BE2C (cell line): ENCODE results near the gene CREB5.
A peak's percentile ranks its signal among the peaks of the same experiment; 100 is the strongest.

Experiments used
- DNase-seq: peaks from one replicate; pipeline ENCODE4 v3.0.0-alpha.2; 2020
- H3K27me3 ChIP-seq: fragments of 250-450 bp; sonication (Bioruptor Pico); 2 replicates; pipeline ENCODE4 v1.5.1; 2020; ENCODE audit warnings: mild to moderate bottlenecking
- H3K36me3 ChIP-seq: fragments of 250-450 bp; sonication (Bioruptor Pico); 2 replicates; pipeline ENCODE4 v1.5.1; 2020; ENCODE audit warnings: mild to moderate bottlenecking
- H3K4me1 ChIP-seq: fragments of 250-450 bp; sonication (Bioruptor Pico); 2 replicates; pipeline ENCODE4 v1.5.1; 2020
- H3K4me3 ChIP-seq: 2 replicates; pipeline ENCODE4 v1.5.1; 2011; ENCODE audit warnings: low read depth, low read length
- H3K9me3 ChIP-seq: fragments of 250-450 bp; sonication (Bioruptor Pico); 2 replicates; pipeline ENCODE4 v1.5.1; 2020
- TF ChIP-seq, protein P1 (sequence below): IDR thresholded peaks from 2 replicates; pipeline ENCODE4 v1.5.1; 2012; ENCODE audit warnings: mild to moderate bottlenecking, low read depth, low read length

Gene CREB5

DNA sequence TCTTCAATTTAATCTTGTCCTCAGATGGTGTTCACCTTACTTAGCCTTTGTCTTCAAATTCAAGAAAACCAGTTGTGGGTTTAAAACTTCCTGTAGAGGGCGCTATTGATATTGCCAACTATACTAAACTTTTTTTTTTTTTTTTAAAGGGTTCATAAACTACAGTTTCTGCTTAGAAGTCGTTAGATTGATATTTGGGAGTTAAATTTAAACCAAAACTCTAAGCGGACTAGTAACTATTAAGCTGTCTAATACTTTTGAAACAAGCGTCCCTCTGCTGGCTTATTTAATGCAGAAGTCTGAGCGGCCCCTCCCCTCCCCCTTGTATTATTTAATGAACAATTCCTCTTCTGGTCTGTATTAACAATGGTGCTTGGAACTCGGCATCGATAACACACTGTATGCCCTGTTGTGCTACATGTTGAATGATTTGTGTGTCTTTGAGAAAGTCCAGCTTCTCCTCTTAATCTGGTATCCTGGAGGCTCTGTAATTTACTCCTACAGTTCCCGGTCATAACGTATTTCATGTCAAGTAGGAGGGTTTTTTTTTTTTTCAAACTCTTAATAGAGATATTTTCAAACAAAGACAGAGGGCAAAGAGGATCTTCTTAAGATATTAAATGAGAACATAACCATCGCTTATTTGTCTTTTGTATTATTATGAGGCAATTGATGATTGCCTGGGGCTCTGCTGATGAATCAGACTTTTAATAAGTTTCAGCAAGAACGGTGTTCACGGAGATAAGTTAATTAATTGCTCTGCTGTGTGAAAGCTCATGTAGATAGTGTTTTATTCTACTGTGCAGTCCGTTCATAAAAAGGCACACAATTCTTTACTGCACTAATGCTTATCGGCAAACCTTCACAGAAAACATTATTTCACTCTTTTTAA lies 22.6 kb upstream of the CREB5 start:
- peak; percentile 19 for DNase-seq
- no peaks in the 10 kb centered on the region; the same call in 1 of the 2 replicates for H3K4me1 ChIP-seq
- TF ChIP-seq, protein P1, sequence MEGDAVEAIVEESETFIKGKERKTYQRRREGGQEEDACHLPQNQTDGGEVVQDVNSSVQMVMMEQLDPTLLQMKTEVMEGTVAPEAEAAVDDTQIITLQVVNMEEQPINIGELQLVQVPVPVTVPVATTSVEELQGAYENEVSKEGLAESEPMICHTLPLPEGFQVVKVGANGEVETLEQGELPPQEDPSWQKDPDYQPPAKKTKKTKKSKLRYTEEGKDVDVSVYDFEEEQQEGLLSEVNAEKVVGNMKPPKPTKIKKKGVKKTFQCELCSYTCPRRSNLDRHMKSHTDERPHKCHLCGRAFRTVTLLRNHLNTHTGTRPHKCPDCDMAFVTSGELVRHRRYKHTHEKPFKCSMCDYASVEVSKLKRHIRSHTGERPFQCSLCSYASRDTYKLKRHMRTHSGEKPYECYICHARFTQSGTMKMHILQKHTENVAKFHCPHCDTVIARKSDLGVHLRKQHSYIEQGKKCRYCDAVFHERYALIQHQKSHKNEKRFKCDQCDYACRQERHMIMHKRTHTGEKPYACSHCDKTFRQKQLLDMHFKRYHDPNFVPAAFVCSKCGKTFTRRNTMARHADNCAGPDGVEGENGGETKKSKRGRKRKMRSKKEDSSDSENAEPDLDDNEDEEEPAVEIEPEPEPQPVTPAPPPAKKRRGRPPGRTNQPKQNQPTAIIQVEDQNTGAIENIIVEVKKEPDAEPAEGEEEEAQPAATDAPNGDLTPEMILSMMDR: peak; percentile 76
- H3K4me3 ChIP-seq: peak overlapping the region; percentile 56
- no peaks in the 10 kb centered on the region for H3K36me3 ChIP-seq
- no peaks in the 10 kb centered on the region for H3K9me3 ChIP-seq
- peaks cover 3% of the 10 kb centered on the region; the same call in 1 of the 2 replicates for H3K27me3 ChIP-seq

GRCh38 chr7:28390426-28390825 lies 21.9 kb upstream of the CREB5 start:
- no peak for DNase-seq
- Histone ChIP-seq H3K27me3 (peaks cover 3% of the 10 kb centered on the region; the same call in 1 of the 2 replicates), H3K4me3 (no peak overlapping the region; the same call in 1 of the 2 replicates), H3K9me3 (no peaks in the 10 kb centered on the region), H3K36me3 (no peaks in the 10 kb centered on the region), H3K4me1 (no peaks in the 10 kb centered on the region; the same call in 1 of the 2 replicates)
- TF ChIP-seq, protein P1: no peak

GRCh38 chr7:28392289-28392688 lies 20.0 kb upstream of the CREB5 start:
- TF ChIP-seq, protein P1: no peak
- DNase-seq: no peak
- H3K4me3 ChIP-seq: no peak overlapping the region
- no peaks in the 10 kb centered on the region; the same call in 1 of the 2 replicates for H3K4me1 ChIP-seq
- no peaks in the 10 kb centered on the region for H3K36me3 ChIP-seq
- no peaks in the 10 kb centered on the region for H3K9me3 ChIP-seq
- H3K27me3 ChIP-seq: peaks cover 3% of the 10 kb centered on the region; the same call in 1 of the 2 replicates

- Histone ChIP-seq H3K4me3 (no peak overlapping the region), H3K27me3 (peaks cover 1% of the 10 kb centered on the region; the same call in 1 of the 2 replicates), H3K9me3 (no peaks in the 10 kb centered on the region), H3K36me3 (no peaks in the 10 kb centered on the region), H3K4me1 (no peaks in the 10 kb centered on the region)
- TF ChIP-seq, protein P1: no peak
- DNase-seq: no peak
These were observed 16.9 kb upstream of the CREB5 start for GRCh38 chr7:28395404-28395803.

GRCh38 chr7:28395831-28396230 lies 16.5 kb upstream of the CREB5 start:
- TF ChIP-seq, protein P1: no peak
- no peak overlapping the region for H3K4me3 ChIP-seq
- no peak for DNase-seq
- no peaks in the 10 kb centered on the region for H3K27me3 ChIP-seq
- no peaks in the 10 kb centered on the region for H3K36me3 ChIP-seq
- H3K9me3 ChIP-seq: no peaks in the 10 kb centered on the region
- H3K4me1 ChIP-seq: no peaks in the 10 kb centered on the region

- no peaks in the 10 kb centered on the region for H3K36me3 ChIP-seq
- H3K9me3 ChIP-seq: no peaks in the 10 kb centered on the region
- H3K4me3 ChIP-seq: no peak overlapping the region
- H3K27me3 ChIP-seq: no peaks in the 10 kb centered on the region
- no peaks in the 10 kb centered on the region for H3K4me1 ChIP-seq
- TF ChIP-seq, protein P1: no peak
- DNase-seq: no peak
These were observed 15.2 kb upstream of the CREB5 start for GRCh38 chr7:28397141-28397540.
